ENCODE results near the gene TBCCD1. TPM values are rescaled to one million over a fixed set of nuclear protein-coding genes. Genes with fewer than 3 reads are reported as not detected.
A peak's percentile ranks its signal among the peaks of the same experiment; 100 is the strongest.

The TBCCD1 gene
- total RNA-seq, 1 experiment from 2014 or later, result 16.2 TPM

DNA sequence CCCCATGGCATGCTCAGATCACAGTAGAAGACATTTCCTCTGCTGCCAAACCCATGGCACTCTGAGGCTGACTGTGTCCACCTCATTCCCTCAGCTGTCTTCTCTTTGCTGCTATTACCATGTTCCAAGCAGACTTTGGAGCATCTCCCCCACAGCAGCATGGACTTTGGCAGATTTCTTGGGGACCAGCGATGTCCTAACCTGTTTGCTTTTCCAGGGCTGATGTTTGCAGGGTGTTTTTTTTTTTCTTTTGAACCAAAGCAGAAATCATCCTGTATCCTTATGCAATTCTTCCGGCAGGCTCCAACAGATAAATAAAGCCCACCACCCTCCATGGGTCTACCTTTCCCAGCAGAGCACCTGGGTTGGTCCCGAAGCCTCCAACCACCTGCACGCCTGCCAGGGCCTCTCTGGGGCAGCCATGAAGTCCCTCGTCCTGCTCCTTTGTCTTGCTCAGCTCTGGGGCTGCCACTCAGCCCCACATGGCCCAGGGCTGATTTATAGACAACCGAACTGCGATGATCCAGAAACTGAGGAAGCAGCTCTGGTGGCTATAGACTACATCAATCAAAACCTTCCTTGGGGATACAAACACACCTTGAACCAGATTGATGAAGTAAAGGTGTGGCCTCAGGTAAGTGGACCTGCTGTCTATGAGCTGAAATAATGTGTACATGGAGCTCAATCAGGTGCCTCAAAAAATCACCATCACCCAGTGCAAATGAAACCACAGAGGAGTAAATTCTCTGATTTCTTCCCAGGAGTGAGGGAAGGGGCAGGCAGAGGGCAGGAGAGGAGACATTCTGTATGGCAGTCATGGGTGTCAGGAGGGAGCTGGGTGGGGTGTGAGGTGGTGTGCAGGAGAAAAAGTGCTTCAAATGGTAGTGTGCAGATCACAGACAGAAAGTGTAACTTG, 45.8 kb upstream of the TBCCD1 start, which contains the start of gene AHSG:
TSS of gene AHSG (plus strand) at position 340 of the 916 bp plus-strand sequence. CDS start at position 422, 82 bp downstream.
- no peak within 1 kb of the TSS for H2AFZ ChIP-seq
- CTCF ChIA-PET, result interaction anchor here (0.6 to 2.5 kb wide), 3 partner anchors 140 to 208 kb away, joined by 3 to 11 read pairs (median 6); no protein-coding TSS in a partner anchor

DNA sequence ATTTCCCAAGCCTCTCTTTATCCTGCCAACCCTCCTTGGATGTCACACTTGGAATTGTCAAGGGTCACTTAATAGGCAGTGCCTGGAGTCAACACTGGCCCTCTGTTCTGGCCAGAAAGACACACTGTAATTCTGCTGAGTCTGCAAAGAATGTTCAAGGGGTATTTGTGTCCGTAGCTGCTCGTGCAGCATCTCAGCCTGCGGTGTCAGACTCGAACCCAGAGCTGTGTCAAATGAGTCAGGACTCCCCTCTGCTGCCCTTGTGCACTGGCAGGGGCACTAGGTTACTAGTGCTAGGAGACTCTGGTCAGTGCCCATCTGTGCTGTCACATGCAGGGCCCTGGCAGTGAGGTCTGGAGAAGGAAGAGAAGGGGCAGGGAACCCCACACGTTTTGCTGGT, 44.9 kb upstream of the TBCCD1 start:
- Histone ChIP-seq H3K9me3 (ENCODE audit: insufficient read depth, low read depth) (no peaks in the 10 kb centered on the region), H3K4me1 (replicated peaks; ENCODE audit: insufficient read depth) (peaks cover 9% of the 10 kb centered on the region), H3K4me3 (no peak overlapping the region), H3K36me3 (ENCODE audit: low read depth) (no peaks in the 10 kb centered on the region), H3K27ac (no peak overlapping the region), H3K9me2 (ENCODE audit: insufficient read depth) (no peaks in the 10 kb centered on the region), H3F3A (ENCODE audit: insufficient read depth, low read depth) (peaks cover 10% of the 10 kb centered on the region; the same call in 1 of the 2 replicates), H4K20me1 (ENCODE audit: insufficient read depth) (no peaks in the 10 kb centered on the region), H3K27me3 (ENCODE audit: insufficient read depth, low read depth) (no peaks in the 10 kb centered on the region), H3K79me2 (ENCODE audit: low read depth) (no peaks in the 10 kb centered on the region), H2AFZ (no peak overlapping the region), H3K4me2 (no peak overlapping the region)
- ChIA-PET CTCF (interaction anchor here (0.6 to 1.4 kb wide), 2 partner anchors 11 to 207 kb away, joined by 3 read pairs; no protein-coding TSS in a partner anchor), POLR2A (ENCODE audit: unreplicated experiment) (no interaction called here)
- intact Hi-C loops (cut with micrococcal nuclease; ENCODE audit: unreplicated experiment), result loop anchor here (10.0 kb wide), 2 partner anchors 323 to 1103 kb away; partner anchors contain the start of gene ST6GAL1
- no peak for DNase-seq
- TF ChIP-seq, protein P1, sequence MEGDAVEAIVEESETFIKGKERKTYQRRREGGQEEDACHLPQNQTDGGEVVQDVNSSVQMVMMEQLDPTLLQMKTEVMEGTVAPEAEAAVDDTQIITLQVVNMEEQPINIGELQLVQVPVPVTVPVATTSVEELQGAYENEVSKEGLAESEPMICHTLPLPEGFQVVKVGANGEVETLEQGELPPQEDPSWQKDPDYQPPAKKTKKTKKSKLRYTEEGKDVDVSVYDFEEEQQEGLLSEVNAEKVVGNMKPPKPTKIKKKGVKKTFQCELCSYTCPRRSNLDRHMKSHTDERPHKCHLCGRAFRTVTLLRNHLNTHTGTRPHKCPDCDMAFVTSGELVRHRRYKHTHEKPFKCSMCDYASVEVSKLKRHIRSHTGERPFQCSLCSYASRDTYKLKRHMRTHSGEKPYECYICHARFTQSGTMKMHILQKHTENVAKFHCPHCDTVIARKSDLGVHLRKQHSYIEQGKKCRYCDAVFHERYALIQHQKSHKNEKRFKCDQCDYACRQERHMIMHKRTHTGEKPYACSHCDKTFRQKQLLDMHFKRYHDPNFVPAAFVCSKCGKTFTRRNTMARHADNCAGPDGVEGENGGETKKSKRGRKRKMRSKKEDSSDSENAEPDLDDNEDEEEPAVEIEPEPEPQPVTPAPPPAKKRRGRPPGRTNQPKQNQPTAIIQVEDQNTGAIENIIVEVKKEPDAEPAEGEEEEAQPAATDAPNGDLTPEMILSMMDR (conservative IDR thresholded peaks at IDR 0.05), result no peak
- TF ChIP-seq EZH2 (IDR thresholded peaks at IDR 0.05; ENCODE audit: low read depth), result no peak
- no TSS peak for BruUV-seq (replicated peaks)

More for the DNA sequence above, 45.8 kb upstream of the TBCCD1 start, which contains the start of gene AHSG:
- Histone ChIP-seq H3K9me2 (ENCODE audit: insufficient read depth) (no peaks in the 10 kb centered on the region), H3K36me3 (ENCODE audit: low read depth) (no peaks in the 10 kb centered on the region), H4K20me1 (ENCODE audit: insufficient read depth) (no peaks in the 10 kb centered on the region), H3K27ac (no peak within 1 kb of the TSS), H3K9me3 (ENCODE audit: insufficient read depth, low read depth) (no peaks in the 10 kb centered on the region), H3K27me3 (ENCODE audit: insufficient read depth, low read depth) (no peaks in the 10 kb centered on the region), H3K79me2 (ENCODE audit: low read depth) (no peaks in the 10 kb centered on the region), H3K4me2 (no peak within 1 kb of the TSS), H3F3A (ENCODE audit: insufficient read depth, low read depth) (peaks cover 10% of the 10 kb centered on the region; the same call in 1 of the 2 replicates), H3K4me1 (replicated peaks; ENCODE audit: insufficient read depth) (peaks cover 16% of the 10 kb centered on the region), H3K4me3 (no peak within 1 kb of the TSS)
- no peak for DNase-seq
- BruUV-seq (replicated peaks), result no TSS peak
- intact Hi-C loops (cut with micrococcal nuclease; ENCODE audit: unreplicated experiment), result loop anchor here (10.0 kb wide), 2 partner anchors 322 to 1102 kb away; partner anchors contain the start of gene ST6GAL1
- POLR2A ChIA-PET (ENCODE audit: unreplicated experiment), result no interaction called here
- TF ChIP-seq, protein P1 (conservative IDR thresholded peaks at IDR 0.05), result no peak

DNA sequence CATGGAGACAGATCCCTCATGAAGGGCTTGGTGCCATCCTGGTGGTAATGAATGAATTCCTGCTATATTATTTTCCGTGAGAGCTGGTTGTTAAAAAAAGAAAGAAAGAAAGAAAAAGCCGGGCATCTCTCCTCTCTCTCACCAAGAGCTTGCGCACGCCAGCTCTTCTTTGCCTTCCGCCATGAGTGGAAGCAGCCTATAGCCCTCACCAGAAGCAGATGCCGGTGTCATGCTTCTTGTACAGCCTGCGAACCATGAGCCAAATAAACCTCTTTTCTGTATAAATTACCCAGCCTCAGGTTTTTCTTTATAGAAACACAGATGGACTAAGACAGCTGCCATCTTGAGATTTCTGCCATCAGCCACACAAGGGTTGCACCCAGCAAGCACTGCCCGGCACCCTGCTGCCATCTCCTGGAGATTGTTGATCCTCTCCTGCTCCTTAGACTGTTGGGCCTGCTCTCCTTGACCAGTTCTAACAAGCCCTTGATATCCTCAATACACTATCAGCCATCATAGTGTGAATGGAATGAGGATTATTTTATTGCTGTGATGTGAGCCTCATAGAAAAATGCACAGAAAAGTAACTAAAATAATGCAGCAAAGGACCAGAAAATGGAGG, 42.2 kb upstream of the TBCCD1 start:
- peak in 1 of 2 experiments; percentile 42 for DNase-seq
- no peaks in the 10 kb centered on the region for H3F3A ChIP-seq (ENCODE audit: insufficient read depth, low read depth)
- POLR2A ChIA-PET (ENCODE audit: unreplicated experiment), result no interaction called here
- H3K27me3 ChIP-seq (ENCODE audit: insufficient read depth, low read depth), result no peaks in the 10 kb centered on the region
- H3K9me2 ChIP-seq (ENCODE audit: insufficient read depth), result no peaks in the 10 kb centered on the region
- intact Hi-C loops (cut with micrococcal nuclease; ENCODE audit: unreplicated experiment), result no loop called here
- peaks cover 9% of the 10 kb centered on the region for H3K4me1 ChIP-seq (replicated peaks; ENCODE audit: insufficient read depth)
- H3K36me3 ChIP-seq (ENCODE audit: low read depth), result no peaks in the 10 kb centered on the region
- no TSS peak for BruUV-seq (replicated peaks)
- TF ChIP-seq, protein P1 (conservative IDR thresholded peaks at IDR 0.05), result peak; percentile 45; the same call in 1 of the 2 replicates
- no peak for TF ChIP-seq EZH2 (IDR thresholded peaks at IDR 0.05; ENCODE audit: low read depth)
- no peaks in the 10 kb centered on the region for H3K9me3 ChIP-seq (ENCODE audit: insufficient read depth, low read depth)
- H2AFZ ChIP-seq, result no peak overlapping the region
- no peak overlapping the region for H3K27ac ChIP-seq
- H3K79me2 ChIP-seq (ENCODE audit: low read depth), result no peaks in the 10 kb centered on the region
- H3K4me2 ChIP-seq, result no peak overlapping the region
- H3K4me3 ChIP-seq, result no peak overlapping the region
- no peaks in the 10 kb centered on the region for H4K20me1 ChIP-seq (ENCODE audit: insufficient read depth)
- CTCF ChIA-PET, result interaction anchor here (0.6 to 1.7 kb wide), 4 partner anchors 13 to 293 kb away, joined by 3 to 7 read pairs (median 3); no protein-coding TSS in a partner anchor
